KOPT-K1 (cell line): ENCODE results near the gene VPS8.

ENCODE experiments used
- H3K27ac ChIP-seq: fragments of 200-600 bp; sonication (generic); 2 replicates; pipeline ENCODE4 v1.5.1; 2016; ENCODE audit warnings: antibody characterized with exemption, mild to moderate bottlenecking, low read depth, low read length; ENCODE audit not compliant: poor library complexity, severe bottlenecking
- H3K36me3 ChIP-seq: fragments of 200-600 bp; sonication (generic); 2 replicates; pipeline ENCODE4 v1.5.1; 2017; ENCODE audit warnings: antibody characterized with exemption, mild to moderate bottlenecking, low read length, moderate library complexity; ENCODE audit not compliant: insufficient read depth
- H3K9me3 ChIP-seq: fragments of 200-600 bp; sonication (generic); 2 replicates; pipeline ENCODE4 v1.5.1; 2017; ENCODE audit warnings: antibody characterized with exemption, low read length, mild to moderate bottlenecking; ENCODE audit not compliant: insufficient read depth, poor library complexity, severe bottlenecking

The VPS8 gene

GRCh38 chr3:184845819-184846218, 33.9 kb downstream of the VPS8 start:
- Histone ChIP-seq H3K36me3 (peaks cover 13% of the 10 kb centered on the region), H3K27ac (no peak overlapping the region), H3K9me3 (no peaks in the 10 kb centered on the region)

- no peaks in the 10 kb centered on the region for H3K9me3 ChIP-seq
- peaks cover 18% of the 10 kb centered on the region for H3K36me3 ChIP-seq
These were observed 34.5 kb downstream of the VPS8 start for GRCh38 chr3:184846496-184846895.

GRCh38 chr3:184848934-184849333, 37.0 kb downstream of the VPS8 start:
- Histone ChIP-seq H3K36me3 (peaks cover 35% of the 10 kb centered on the region), H3K27ac (no peak overlapping the region), H3K9me3 (no peaks in the 10 kb centered on the region)

More at GRCh38 chr3:184846496-184846895, 34.5 kb downstream of the VPS8 start:
- H3K27ac ChIP-seq, result no peak overlapping the region

- Histone ChIP-seq H3K36me3 (peaks cover 47% of the 10 kb centered on the region), H3K27ac (no peak overlapping the region)
These were observed 38.2 kb downstream of the VPS8 start for GRCh38 chr3:184850201-184850600.

GRCh38 chr3:184857099-184857498, 45.1 kb downstream of the VPS8 start:
- H3K9me3 ChIP-seq, result no peaks in the 10 kb centered on the region
- no peak overlapping the region for H3K27ac ChIP-seq
- peaks cover 73% of the 10 kb centered on the region for H3K36me3 ChIP-seq

More at GRCh38 chr3:184850201-184850600, 38.2 kb downstream of the VPS8 start:
- H3K9me3 ChIP-seq, result no peaks in the 10 kb centered on the region

- Histone ChIP-seq H3K9me3 (no peaks in the 10 kb centered on the region), H3K27ac (no peak overlapping the region), H3K36me3 (peaks cover 52% of the 10 kb centered on the region)
These were observed 52.0 kb downstream of the VPS8 start for GRCh38 chr3:184864000-184864399.

- Histone ChIP-seq H3K27ac (no peak overlapping the region), H3K36me3 (peaks cover 37% of the 10 kb centered on the region), H3K9me3 (no peaks in the 10 kb centered on the region)
These were observed 56.5 kb downstream of the VPS8 start for GRCh38 chr3:184868477-184868876.

GRCh38 chr3:184872200-184872599, 60.2 kb downstream of the VPS8 start:
- Histone ChIP-seq H3K27ac (no peak overlapping the region), H3K36me3 (peaks cover 21% of the 10 kb centered on the region), H3K9me3 (no peaks in the 10 kb centered on the region)

GRCh38 chr3:184873141-184873540, 61.2 kb downstream of the VPS8 start:
- Histone ChIP-seq H3K36me3 (peaks cover 21% of the 10 kb centered on the region), H3K27ac (no peak overlapping the region), H3K9me3 (no peaks in the 10 kb centered on the region)

- Histone ChIP-seq H3K9me3 (no peaks in the 10 kb centered on the region), H3K27ac (no peak overlapping the region), H3K36me3 (peaks cover 4% of the 10 kb centered on the region; the same call in 1 of the 2 replicates)
These were observed 63.0 kb downstream of the VPS8 start for GRCh38 chr3:184874709-184875644.

GRCh38 chr3:184880276-184881019, 68.5 kb downstream of the VPS8 start:
- Histone ChIP-seq H3K36me3 (no peaks in the 10 kb centered on the region; the same call in 1 of the 2 replicates), H3K9me3 (no peaks in the 10 kb centered on the region), H3K27ac (no peak overlapping the region)

- Histone ChIP-seq H3K36me3 (peaks cover 8% of the 10 kb centered on the region; the same call in 1 of the 2 replicates), H3K9me3 (no peaks in the 10 kb centered on the region), H3K27ac (no peak overlapping the region)
These were observed 72.5 kb downstream of the VPS8 start for GRCh38 chr3:184884359-184885017.

GRCh38 chr3:184885112-184885511, 73.1 kb downstream of the VPS8 start:
- Histone ChIP-seq H3K36me3 (peaks cover 8% of the 10 kb centered on the region), H3K9me3 (no peaks in the 10 kb centered on the region), H3K27ac (no peak overlapping the region)

- Histone ChIP-seq H3K36me3 (peaks cover 8% of the 10 kb centered on the region), H3K9me3 (no peaks in the 10 kb centered on the region), H3K27ac (no peak overlapping the region)
These were observed 75.6 kb downstream of the VPS8 start for GRCh38 chr3:184887574-184887973.
